Thyroid gland (tissue), 4 donors: Measurements from ENCODE around the gene KLK15.

ENCODE experiments used
- POLR2A ChIP-seq, 2 donors: fragments of 450-650 bp; IDR thresholded peaks; one replicate each; pipeline ENCODE4 v1.6.1; 2017; ENCODE audit warnings: antibody characterized with exemption in 2 of 2, mild to moderate bottlenecking in 2 of 2, moderate library complexity in 1 of 2
- TF ChIP-seq, protein P1 (sequence below), 6 experiments: fragments of 200-600 bp in 3 of 6; fragments of 450-650 bp in 3 of 6; sonication (generic) in 3 of 6; IDR thresholded peaks; one replicate each; pipeline ENCODE4 v1.5.1; 2016 to 2019; ENCODE audit warnings: antibody characterized with exemption in 6 of 6, mild to moderate bottlenecking in 2 of 6, inconsistent platforms in 1 of 6, moderate library complexity in 1 of 6

DNA sequence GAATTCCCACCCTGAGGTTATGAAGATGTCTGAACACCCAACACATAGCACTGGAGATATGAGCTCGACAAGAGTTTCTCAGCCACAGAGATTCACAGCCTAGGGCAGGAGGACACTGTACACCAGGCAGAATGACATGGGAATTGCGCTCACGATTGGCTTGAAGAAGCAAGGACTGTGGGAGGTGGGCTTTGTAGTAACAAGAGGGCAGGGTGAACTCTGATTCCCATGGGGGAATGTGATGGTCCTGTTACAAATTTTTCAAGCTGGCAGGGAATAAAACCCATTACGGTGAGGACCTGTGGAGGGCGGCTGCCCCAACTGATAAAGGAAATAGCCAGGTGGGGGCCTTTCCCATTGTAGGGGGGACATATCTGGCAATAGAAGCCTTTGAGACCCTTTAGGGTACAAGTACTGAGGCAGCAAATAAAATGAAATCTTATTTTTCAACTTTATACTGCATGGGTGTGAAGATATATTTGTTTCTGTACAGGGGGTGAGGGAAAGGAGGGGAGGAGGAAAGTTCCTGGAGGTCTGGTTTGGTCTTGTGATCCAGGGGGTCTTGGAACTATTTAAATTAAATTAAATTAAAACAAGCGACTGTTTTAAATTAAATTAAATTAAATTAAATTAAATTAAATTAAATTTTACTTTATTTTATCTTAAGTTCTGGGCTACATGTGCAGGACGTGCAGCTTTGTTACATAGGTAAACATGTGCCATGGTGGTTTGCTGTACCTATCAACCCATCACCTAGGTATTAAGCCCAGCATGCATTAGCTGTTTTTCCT is 28.3 kb upstream of the KLK15 start:
- TF ChIP-seq, protein P1, sequence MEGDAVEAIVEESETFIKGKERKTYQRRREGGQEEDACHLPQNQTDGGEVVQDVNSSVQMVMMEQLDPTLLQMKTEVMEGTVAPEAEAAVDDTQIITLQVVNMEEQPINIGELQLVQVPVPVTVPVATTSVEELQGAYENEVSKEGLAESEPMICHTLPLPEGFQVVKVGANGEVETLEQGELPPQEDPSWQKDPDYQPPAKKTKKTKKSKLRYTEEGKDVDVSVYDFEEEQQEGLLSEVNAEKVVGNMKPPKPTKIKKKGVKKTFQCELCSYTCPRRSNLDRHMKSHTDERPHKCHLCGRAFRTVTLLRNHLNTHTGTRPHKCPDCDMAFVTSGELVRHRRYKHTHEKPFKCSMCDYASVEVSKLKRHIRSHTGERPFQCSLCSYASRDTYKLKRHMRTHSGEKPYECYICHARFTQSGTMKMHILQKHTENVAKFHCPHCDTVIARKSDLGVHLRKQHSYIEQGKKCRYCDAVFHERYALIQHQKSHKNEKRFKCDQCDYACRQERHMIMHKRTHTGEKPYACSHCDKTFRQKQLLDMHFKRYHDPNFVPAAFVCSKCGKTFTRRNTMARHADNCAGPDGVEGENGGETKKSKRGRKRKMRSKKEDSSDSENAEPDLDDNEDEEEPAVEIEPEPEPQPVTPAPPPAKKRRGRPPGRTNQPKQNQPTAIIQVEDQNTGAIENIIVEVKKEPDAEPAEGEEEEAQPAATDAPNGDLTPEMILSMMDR (IDR thresholded peaks at IDR 0.05): no peak
- no peak for TF ChIP-seq POLR2A (IDR thresholded peaks at IDR 0.05)
